ENCODE measurements around the gene LDLRAD2.
"Not testable (repeated sequence)": the region's sequence is repeated elsewhere in the genome, so short reads cannot be mapped to it uniquely, and the experiment has no call there.

The LDLRAD2 gene

DNA sequence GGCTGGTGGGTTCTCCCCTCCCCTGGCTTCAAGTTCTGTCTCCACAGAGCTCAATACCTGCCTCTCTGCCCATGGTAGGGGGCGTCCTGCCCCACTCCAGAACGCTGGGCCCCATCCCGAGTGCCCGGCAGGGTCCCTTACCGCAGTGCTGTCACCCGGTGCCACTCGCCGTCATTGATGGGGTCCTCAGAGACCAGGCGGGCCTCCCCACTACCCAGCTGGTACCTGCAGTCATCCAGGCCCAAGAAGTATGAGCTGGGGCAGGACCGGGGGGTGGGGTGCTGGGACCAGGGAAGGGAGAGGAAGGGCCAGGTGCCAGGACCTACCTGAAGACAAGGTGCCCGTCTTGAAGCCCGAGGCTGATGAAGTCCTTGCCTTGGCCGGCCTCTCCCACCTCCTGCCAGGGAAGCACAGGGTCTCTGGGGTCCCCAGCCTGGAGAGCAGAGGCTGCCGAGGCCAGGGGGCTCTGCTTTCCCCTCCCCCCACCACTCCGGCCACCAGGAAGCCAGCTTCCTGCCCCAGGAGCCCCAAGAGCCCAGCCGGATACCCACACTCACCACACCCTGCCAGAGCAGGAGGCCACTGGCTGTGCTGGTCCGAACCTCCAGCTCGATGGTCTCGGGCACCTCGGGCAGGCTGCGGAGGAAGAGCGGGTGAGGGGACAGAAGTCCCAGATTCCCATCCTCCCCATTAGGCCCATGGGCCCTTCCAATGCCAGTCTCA, 12.1 kb downstream of the LDLRAD2 start:
- in situ Hi-C loops (cut with HindIII; ENCODE audit: low sequenced_read_pairs): no loop called here

DNA sequence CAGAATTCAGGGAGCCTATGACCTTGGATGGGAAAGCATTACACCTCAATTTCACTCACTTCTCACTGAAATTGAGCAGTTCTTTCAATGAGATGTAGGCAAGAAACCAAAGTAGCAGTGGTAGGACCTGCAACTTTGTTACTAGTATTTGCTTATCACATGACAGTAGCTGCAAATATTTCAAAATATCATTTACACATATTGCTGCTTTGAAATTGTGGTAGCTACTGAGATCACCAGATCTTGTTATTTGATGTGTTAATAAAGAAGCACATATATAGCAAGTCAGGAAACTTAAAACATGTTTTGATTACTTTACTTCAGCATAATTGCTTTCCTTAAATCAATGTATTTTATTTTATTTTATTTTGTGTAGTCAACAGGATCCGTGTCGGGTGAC, 12.9 kb downstream of the LDLRAD2 start:
- in situ Hi-C loops (cut with HindIII; ENCODE audit: low sequenced_read_pairs): no loop called here

DNA sequence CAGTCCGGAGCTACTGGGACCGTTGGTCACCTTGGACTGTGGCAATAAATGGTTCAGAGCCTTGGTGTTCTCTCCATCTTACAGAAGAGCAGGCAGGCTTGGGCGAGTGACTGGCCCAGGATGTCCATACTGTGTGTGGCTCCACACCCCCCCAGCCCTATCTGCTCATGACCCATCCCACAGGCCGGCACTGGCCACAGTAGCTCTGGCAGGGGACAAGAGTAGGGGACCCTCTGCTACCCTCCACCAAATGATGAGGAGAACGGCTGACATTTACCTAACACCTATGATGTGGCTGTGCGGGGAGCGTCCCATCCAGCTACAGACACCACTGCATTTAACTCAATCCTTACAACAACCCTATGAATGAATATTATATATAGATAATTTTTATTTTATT, 13.3 kb downstream of the LDLRAD2 start:
- in situ Hi-C loops (cut with HindIII; ENCODE audit: low sequenced_read_pairs): no loop called here

DNA sequence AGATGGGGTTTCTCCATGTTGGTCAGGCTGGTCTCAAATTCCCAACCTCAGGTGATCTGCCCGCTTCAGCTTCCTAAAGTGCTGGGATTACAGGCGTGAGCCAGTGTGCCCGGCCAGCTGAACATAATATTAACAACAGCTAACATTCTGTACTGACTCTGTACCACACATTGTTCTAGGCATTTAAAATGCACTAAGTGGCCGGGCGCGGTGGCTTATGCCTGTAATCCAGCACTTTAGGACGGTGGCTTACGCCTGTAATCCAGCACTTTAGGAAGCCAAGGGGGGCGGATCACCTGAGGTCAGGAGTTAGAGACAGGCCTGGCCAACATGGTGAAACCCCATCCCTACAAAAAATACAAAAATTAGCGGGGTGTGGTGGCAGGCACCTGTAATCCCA, 14.6 kb downstream of the LDLRAD2 start:
- in situ Hi-C loops (cut with HindIII; ENCODE audit: low sequenced_read_pairs): not testable (repeated sequence)

DNA sequence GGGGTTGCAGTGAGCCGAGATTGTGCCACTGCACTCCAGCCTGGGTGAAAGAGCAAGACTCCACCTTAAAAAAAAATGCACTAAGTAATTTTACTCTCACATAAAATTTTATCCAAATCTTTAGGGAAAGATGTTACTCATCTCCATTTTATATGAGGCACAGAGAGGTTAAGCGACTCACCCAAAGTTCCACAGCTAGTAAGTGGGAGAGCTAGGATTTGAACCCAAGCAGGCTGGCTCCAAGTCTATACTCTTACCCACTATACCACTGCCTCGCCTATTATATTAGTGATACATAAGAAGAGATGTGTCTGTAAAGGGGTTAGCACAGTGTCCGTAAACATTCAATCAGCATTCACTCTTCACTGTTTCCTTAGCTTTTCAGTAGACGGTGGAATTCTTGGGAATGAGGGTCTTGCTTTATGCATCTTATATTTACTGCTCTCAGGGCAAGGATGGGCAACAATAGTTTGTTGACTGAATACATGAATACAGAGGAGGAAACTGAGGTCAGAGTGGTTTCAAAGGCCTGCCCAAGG, 15.1 kb downstream of the LDLRAD2 start:
- in situ Hi-C loops (cut with HindIII; ENCODE audit: low sequenced_read_pairs): no loop called here

DNA sequence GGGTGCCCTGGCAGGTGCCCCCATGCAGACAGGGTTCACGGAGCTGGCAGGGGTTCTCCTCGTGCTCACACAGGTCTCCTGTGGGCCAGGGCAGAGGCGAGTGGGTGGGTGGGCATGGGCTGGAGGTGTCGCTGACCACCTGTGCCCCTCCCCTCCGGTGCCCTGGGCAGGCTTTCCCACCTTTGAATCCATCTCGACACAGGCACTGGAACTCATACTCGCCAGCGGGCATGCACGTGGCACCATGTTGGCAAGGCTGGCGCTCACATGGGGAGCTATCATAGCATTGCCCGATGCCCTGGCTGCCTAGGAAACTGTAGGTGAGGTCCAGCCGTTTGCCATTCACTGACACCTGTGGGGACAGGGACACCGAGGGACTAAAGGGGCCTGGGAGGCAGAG, 16.0 kb downstream of the LDLRAD2 start:
- in situ Hi-C loops (cut with HindIII; ENCODE audit: low sequenced_read_pairs): no loop called here

DNA sequence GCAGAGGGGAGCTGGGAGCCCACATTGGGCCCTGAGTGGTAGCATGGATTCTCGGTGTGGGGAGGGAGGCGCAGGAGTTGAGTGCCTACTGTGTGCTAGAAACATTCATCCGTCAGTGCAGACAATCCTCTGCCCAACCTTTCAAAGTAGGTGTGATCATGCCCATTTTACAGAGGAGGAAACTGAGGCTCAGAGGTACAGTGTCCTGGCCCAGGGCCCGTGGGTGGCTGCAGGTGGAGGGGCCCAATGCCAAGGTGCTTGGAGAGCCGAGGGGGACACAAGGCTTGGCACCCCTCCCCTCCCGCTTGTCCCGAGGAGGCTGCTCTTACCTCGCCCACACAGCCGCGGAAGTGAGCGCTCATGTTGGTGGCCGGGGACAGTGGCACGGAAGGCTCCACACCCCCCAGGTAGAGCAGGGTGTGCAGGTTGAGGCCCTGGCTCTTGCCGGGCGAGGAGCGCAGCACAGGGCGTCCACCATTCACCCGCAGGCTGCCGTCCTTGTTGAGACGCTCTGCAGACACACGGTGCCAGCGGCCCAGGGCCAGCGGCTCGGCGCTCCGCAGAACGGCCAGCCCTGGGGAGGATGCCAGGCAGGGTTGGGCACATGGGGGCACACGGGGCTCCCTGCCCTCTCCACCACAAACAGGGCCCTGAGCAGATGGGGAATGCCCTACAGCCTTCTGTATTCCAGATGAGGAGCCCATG, 16.6 kb downstream of the LDLRAD2 start:
- in situ Hi-C loops (cut with HindIII; ENCODE audit: low sequenced_read_pairs): no loop called here

DNA sequence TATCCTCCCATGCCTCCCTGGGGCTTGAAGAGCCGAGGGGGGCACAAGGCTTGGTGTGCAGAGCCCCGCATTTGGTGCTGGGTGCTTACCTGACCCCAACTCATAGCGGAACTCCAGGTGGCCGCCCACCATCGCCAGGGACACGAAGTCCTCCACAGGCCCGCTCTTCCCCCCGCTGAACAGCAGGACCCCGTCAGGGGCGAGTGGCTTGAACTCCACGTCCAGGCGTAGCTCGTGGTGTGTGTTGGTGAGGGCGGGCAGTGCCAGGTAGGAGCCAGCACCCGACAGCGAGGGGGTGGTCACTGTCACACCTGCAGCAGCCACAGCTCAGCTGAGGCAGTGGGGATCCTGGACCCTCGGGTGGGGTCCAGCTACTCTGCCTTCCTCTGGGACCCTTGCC, 17.2 kb downstream of the LDLRAD2 start:
- in situ Hi-C loops (cut with HindIII; ENCODE audit: low sequenced_read_pairs): no loop called here

DNA sequence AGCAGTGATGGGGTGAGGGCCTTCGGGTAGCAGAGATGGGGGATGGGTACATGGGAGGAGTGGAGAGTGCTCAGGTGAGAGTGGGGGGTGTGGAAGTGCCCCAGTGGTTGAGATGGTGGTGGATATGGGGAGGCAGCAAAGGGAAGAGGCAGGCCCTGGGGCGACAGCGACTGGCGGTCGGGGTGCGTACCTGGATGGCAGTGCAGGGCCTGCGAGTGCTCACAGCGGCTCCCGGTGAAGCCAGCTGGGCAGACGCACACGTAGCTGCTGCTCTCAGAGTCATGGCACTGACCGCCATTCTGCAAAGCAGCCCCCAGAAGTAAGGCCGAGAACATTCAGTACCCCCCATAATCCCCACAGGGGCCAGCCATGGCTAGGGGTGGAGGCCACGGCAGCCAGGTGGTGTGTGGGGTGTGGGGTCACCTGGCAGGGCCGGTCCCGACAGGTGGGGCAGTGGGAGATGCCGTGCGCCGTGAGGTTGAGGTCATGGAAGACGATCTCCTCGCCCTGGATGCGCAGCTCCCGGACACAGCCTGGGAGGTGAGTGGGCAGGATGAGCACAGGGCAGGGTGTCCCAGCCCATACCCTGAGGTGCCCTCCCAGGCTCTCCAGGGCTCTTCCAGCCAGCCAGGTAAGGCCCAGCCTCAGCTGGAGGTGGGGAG, 18.9 kb downstream of the LDLRAD2 start:
- in situ Hi-C loops (cut with HindIII; ENCODE audit: low sequenced_read_pairs): no loop called here

DNA sequence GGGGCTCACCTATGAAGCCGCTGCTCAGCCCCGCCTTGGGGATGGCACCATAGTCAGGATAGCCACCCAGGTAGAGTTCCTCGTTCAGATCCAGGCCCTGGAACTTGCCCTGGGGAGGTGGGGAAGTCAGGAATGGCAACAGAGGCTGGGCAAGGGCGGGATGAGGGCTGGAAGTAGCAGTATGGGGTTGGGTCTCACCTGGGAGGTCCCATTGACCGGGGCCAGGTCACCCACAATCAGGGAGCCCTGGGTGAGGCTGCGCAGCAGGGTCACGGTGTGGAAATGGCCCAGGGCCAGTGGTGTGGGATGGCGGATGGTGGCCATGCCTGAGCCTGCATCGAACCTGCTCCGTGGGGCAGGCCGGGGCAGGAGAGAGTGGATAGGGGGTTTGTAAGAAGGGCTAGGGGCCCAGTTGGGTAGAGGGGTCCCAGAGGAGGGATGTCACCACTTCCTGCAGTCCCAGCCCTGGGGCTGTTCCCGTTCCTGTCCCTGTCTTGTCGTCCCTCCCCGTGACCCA, 19.4 kb downstream of the LDLRAD2 start:
- in situ Hi-C loops (cut with HindIII; ENCODE audit: low sequenced_read_pairs): no loop called here

DNA sequence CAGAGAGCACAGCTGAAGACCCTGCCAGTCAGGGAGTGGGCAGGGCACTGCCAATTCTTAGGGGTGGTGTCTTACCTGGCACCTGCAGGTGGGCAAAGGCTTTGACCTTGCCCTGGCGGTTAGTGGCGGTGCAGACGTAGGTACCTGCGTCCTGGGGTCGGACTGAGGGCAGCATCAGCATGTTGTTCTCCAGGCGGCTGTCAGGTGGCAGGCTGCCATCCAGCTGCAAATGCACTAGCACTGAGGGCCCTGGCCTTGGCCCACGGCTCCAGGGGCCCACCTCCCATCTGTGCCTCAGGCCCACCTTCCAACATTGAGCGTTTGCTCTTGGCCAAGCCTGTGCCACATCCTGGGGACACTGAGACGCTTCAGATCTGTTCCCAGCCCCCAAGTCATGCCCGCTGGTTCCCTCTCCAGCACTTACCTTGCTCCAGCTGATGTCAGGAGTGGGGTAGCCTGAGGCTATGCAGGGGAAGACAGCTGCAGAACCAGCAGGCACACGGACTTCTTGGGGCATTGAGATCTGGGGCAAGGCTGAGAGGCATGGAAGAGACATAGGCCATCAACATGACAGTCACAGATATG, 21.4 kb downstream of the LDLRAD2 start:
- in situ Hi-C loops (cut with HindIII; ENCODE audit: low sequenced_read_pairs): no loop called here

DNA sequence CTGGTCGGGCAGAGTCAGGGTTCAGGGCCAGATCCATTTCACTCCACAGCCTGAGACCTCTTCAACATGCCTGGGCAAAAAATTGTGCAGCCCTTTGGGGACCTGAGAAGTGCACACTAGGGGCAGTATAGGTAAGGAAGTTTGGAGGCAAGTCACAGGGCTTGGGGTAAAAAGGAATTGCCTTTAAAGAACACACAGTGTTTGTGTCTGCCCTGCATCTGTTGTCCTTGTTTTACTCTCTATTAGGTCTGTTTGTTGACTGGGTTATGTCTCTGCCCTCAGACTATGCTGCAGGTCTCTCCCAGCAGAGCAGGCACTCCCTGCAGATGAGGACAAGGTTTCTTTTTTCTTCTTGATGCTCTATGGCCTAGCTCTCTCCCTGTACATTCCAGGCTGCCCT, 22.0 kb downstream of the LDLRAD2 start:
- in situ Hi-C loops (cut with HindIII; ENCODE audit: low sequenced_read_pairs): no loop called here

DNA sequence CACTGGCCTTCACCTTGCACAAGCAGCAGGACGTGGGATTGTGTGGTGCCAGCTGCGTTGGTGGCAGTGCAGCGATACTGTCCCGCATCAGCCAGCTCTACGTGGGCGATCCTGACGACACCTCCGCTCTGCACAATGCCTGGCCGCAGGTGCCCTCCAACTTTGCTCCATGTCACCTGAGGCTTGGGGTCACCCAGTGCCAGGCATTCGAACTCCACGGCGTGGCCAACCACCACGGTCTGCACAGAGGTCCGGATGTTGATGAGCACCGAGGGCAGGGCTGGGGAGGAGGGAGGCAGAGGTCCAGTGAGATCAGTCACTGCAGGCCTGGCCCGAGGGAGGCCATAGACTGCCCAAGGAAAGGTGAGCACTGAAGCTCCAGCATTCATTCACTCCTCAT, 22.6 kb downstream of the LDLRAD2 start:
- in situ Hi-C loops (cut with HindIII; ENCODE audit: low sequenced_read_pairs): no loop called here

DNA sequence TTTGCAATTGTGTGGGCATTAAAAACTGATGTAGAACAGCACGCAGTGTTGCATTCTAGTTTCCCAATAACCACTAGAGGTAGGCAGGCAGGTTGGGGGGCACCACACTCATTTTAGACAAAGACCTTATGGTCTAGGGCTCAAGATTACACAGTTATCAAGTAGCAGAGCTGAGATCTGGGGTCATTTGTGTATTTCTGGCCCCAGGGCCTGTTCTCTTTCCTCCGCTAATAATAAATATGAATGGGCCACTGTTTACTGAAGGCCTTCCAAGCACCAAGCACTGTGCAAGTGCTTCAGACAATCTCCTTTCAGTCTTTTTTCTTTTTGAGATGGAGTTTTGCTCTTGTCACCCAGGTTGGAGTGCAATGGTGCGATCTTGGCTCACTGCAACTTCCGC, 23.9 kb downstream of the LDLRAD2 start:
- in situ Hi-C loops (cut with HindIII; ENCODE audit: low sequenced_read_pairs): no loop called here

DNA sequence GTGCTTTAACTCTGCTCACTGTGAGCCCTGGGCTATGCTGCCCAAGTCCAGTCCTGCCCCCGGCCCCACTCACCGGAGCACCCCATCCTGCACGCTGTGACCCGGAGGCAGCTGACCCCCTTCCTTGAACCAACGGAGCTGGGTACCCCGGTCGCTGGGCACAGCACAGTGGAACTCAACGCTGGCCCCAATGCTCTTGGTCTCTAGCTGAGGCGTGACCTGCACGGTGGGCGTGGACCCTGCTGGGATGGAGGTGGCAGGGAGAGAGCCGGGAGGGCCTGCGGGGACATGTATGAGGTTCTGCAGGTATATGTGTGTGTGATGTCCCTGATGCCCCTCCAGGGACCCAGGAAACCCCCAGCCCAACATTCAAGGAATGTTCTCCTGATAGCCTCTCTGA, 24.7 kb downstream of the LDLRAD2 start:
- in situ Hi-C loops (cut with HindIII; ENCODE audit: low sequenced_read_pairs): no loop called here

DNA sequence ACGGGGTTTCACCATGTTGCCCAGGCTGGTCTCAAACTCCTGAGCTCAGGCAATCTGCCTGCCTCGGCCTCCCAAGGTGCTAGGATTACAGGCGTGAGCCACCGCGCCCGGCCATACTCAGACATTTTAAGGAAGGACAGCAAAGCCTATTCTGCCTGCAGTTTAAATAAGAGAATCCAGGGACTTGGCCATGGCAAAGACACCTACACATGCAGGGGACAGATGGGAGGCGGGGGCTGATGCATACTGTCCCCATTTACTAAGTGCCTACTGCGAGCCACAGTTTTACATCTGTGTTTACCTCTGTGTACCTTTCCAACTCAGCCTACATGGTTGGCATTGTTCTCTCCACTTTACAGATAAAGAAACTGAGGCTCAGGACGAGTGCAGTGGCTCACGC, 25.4 kb downstream of the LDLRAD2 start:
- in situ Hi-C loops (cut with HindIII; ENCODE audit: low sequenced_read_pairs): no loop called here

DNA sequence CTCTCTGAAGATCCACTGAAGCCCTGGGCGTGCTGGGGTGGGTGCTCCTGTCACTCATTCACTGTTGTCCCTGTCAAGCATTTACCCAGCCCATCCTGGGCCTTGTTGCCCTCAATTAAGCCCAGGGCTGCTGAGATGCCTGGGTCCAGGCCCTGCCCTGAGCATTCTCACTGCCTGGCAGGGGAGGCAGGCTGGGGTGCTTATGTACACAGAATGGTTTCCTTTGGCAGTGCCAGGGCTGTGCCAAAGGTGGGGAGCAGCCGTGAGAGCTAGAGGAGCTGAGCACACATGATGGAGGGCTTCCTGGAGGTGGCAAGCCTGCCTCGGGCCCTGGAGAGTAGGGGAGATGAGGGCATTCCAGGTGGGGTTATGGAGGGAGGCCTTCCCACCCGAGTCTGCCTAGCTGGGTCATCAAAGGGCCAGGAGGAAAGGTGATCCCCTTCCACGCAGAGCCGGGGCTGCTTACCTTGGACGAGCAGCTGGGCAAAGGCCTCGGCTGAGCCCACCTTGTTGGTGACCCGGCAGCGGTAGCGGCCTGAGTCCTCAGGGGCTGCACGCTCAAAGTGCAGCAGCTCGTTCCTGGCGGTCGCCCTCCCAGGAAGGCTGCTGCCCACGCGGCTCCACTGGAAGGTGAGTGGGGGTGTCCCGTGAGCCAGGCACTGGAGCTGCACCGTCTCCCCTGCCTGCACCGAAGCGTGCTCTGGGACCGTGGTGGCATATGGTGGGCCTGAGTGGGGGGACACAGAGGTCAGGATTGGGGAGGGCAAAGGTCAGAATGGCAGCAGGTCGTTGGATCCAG, 26.5 kb downstream of the LDLRAD2 start:
- in situ Hi-C loops (cut with HindIII; ENCODE audit: low sequenced_read_pairs): no loop called here

DNA sequence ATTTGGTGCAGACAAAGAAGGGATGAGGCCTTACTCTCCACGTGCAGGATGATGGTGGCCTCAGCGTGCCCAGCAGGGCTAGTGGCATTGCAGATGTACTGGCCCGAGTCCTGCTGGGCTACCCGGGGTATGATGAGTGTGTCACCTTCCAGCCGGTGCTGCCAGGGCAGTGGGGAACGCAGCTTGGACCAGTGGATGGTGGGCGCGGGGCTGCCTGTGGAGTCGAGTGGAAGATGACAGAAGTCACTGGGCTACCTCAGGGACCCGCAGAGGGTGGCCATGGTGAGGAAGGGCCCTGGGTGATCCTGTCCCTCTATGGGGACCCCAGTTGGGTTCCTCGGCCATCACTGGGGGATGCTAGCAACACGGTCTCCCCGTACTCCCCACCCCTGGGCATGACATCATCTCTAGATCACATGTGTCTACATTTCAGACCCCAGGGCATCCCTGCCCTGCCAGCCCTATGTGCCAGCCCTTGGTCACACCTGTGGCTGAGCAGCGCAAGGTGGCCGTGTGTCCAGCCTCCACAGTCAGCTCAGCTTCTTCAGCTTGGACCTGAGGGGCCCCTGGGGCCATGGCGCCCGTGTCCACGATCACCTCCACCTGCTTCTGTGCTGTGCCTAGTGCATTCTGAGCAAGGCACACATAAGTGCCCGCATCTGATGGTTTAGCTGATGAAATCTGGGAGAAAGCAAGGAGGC, 27.4 kb downstream of the LDLRAD2 start:
- in situ Hi-C loops (cut with HindIII; ENCODE audit: low sequenced_read_pairs): no loop called here

DNA sequence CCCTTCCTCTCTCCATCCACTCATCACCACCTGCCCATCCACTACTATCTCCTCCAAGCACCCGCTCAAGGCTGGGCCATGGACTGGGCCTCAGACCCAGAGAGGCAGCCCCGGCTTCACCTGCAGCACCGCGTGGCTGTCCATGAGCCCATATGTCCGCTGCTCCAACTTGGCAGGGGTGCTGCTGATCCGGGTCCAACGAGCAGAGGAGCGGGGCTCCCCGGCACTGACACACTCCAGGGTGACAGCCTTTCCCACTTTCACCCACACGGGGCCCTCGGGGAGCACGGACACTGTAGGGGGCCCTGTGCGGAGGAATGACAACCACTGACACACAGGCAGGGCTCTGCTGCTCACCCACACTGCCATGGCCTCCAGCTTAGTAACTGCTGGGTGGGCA, 28.9 kb downstream of the LDLRAD2 start:
- in situ Hi-C loops (cut with HindIII; ENCODE audit: low sequenced_read_pairs): no loop called here
